Activated T-cell treated with anti-CD3 and anti-CD28 coated beads, Interleukin-2, amount 50 U/mL, for 1 hour (primary cell): ENCODE data around the gene CD53.

Source experiments
- DNase-seq: peaks from one replicate; pipeline ENCODE4 v3.0.0-alpha.2; 2020

CD53 gene

GRCh38 chr1:110877364-110877763 lies 4.4 kb downstream of the CD53 start:
- no peak for DNase-seq

- no peak for DNase-seq
Observed at GRCh38 chr1:110877776-110878175, 4.8 kb downstream of the CD53 start.

- no peak for DNase-seq
Observed at GRCh38 chr1:110878591-110878990, 5.6 kb downstream of the CD53 start.

GRCh38 chr1:110878993-110879392 lies 6.0 kb downstream of the CD53 start:
- no peak for DNase-seq

GRCh38 chr1:110879758-110880606 lies 7.0 kb downstream of the CD53 start:
- no peak for DNase-seq

GRCh38 chr1:110880708-110881374 lies 7.9 kb downstream of the CD53 start:
- no peak for DNase-seq

- DNase-seq, result no peak
Observed at GRCh38 chr1:110888049-110888448, 15.1 kb downstream of the CD53 start.

- no peak for DNase-seq
Observed at GRCh38 chr1:110888641-110889040, 15.7 kb downstream of the CD53 start.

- no peak for DNase-seq
Observed at GRCh38 chr1:110890474-110891196, 17.7 kb downstream of the CD53 start.

GRCh38 chr1:110893908-110894490 lies 21.1 kb downstream of the CD53 start:
- no peak for DNase-seq

- DNase-seq, result no peak
Observed at GRCh38 chr1:110896090-110896489, 23.1 kb downstream of the CD53 start.

- DNase-seq, result no peak
Observed at GRCh38 chr1:110897681-110898080, 24.7 kb downstream of the CD53 start.

- DNase-seq, result no peak
Observed at GRCh38 chr1:110898734-110899457, 25.9 kb downstream of the CD53 start.

- DNase-seq, result no peak
Observed at GRCh38 chr1:110899458-110899843, 26.5 kb downstream of the CD53 start.

- no peak for DNase-seq
Observed at GRCh38 chr1:110902820-110903463, 30.0 kb downstream of the CD53 start.

- no peak for DNase-seq
Observed at GRCh38 chr1:110903853-110904500, 31.0 kb downstream of the CD53 start.

- no peak for DNase-seq
Observed at GRCh38 chr1:110912784-110913183, 39.8 kb downstream of the CD53 start.

GRCh38 chr1:110914676-110915075 lies 41.7 kb downstream of the CD53 start:
- no peak for DNase-seq

- DNase-seq, result no peak
Observed at GRCh38 chr1:110915804-110916203, 42.9 kb downstream of the CD53 start.

GRCh38 chr1:110916274-110916668 lies 43.3 kb downstream of the CD53 start:
- no peak for DNase-seq

- no peak for DNase-seq
Observed at GRCh38 chr1:110916669-110917306, 43.8 kb downstream of the CD53 start.
